Endothelial cell of umbilical vein (primary cell): ENCODE data around the gene STK16.

ENCODE experiments used
- EZH2 ChIP-seq: IDR thresholded peaks from 2 replicates; pipeline ENCODE4 v1.6.1; 2012; ENCODE audit warnings: borderline replicate concordance, low read depth, mild to moderate bottlenecking, moderate library complexity, low read length, inconsistent platforms; ENCODE audit not compliant: severe bottlenecking
- MYC ChIP-seq: IDR thresholded peaks from one replicate; pipeline ENCODE4 v1.6.1; 2011; ENCODE audit warnings: mild to moderate bottlenecking, low read depth, low read length
- POLR2A ChIP-seq: IDR thresholded peaks from 2 replicates; pipeline ENCODE4 v1.6.1; 2012; ENCODE audit warnings: low read depth, mild to moderate bottlenecking, control low read depth, low read length
- TF ChIP-seq, protein P1 (sequence below), 2 donors: IDR thresholded peaks; 1 replicate in 1 of 2; 2 replicates in 1 of 2; pipeline ENCODE4 v1.5.1; 2011; ENCODE audit warnings: low read length in 2 of 2, mild to moderate bottlenecking in 2 of 2, moderate library complexity in 2 of 2, control low read depth in 1 of 2, inconsistent platforms in 1 of 2, low read depth in 1 of 2; ENCODE audit not compliant: insufficient read depth in 1 of 2; ENCODE audit errors: extremely low read depth in 1 of 2

- TF ChIP-seq, protein P1, sequence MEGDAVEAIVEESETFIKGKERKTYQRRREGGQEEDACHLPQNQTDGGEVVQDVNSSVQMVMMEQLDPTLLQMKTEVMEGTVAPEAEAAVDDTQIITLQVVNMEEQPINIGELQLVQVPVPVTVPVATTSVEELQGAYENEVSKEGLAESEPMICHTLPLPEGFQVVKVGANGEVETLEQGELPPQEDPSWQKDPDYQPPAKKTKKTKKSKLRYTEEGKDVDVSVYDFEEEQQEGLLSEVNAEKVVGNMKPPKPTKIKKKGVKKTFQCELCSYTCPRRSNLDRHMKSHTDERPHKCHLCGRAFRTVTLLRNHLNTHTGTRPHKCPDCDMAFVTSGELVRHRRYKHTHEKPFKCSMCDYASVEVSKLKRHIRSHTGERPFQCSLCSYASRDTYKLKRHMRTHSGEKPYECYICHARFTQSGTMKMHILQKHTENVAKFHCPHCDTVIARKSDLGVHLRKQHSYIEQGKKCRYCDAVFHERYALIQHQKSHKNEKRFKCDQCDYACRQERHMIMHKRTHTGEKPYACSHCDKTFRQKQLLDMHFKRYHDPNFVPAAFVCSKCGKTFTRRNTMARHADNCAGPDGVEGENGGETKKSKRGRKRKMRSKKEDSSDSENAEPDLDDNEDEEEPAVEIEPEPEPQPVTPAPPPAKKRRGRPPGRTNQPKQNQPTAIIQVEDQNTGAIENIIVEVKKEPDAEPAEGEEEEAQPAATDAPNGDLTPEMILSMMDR (IDR thresholded peaks at IDR 0.05; ENCODE audit: extremely low read depth in 1 of 2, insufficient read depth in 1 of 2, low read depth in 1 of 2, low read length in 2 of 2): no peak
- TF ChIP-seq MYC (no peak), EZH2 (no peak), POLR2A (no peak)
Measured at GRCh38 chr2:219207884-219208740, 37.2 kb upstream of the STK16 start.
